Ishikawa (cell line): Measurements from ENCODE around the gene ZMIZ1.

Experiments used
- CREB1 ChIP-seq: IDR thresholded peaks from 2 replicates; pipeline ENCODE4 v1.6.1; 2012; ENCODE audit warnings: low read depth
- EGR1 ChIP-seq: IDR thresholded peaks from 2 replicates; pipeline ENCODE4 v1.6.1; 2012
- EP300 ChIP-seq: IDR thresholded peaks from 2 replicates; pipeline ENCODE4 v1.6.1; 2012; ENCODE audit warnings: borderline replicate concordance
- FOXM1 ChIP-seq: IDR thresholded peaks from 2 replicates; pipeline ENCODE4 v1.6.1; 2012; ENCODE audit warnings: low read depth, borderline replicate concordance
- RAD21 ChIP-seq: IDR thresholded peaks from 2 replicates; pipeline ENCODE4 v1.6.1; 2012; ENCODE audit warnings: low read depth
- TAF1 ChIP-seq: IDR thresholded peaks from 2 replicates; pipeline ENCODE4 v1.6.1; 2012; ENCODE audit warnings: low read depth, mild to moderate bottlenecking
- TCF12 ChIP-seq: IDR thresholded peaks from 2 replicates; pipeline ENCODE4 v1.6.1; 2012; ENCODE audit warnings: low read depth
- TEAD4 ChIP-seq: IDR thresholded peaks from 2 replicates; pipeline ENCODE4 v1.6.1; 2012
- YY1 ChIP-seq: IDR thresholded peaks from 2 replicates; pipeline ENCODE4 v1.6.1; 2012; ENCODE audit warnings: low read depth
- ZBTB7A ChIP-seq: IDR thresholded peaks from 2 replicates; pipeline ENCODE4 v1.6.1; 2012; ENCODE audit warnings: low read depth
- TF ChIP-seq, protein P1 (sequence below): IDR thresholded peaks from 2 replicates; pipeline ENCODE4 v1.6.1; 2012; ENCODE audit warnings: low read depth, mild to moderate bottlenecking
- TF ChIP-seq, protein P2 (sequence below): IDR thresholded peaks from 2 replicates; pipeline ENCODE4 v1.6.1; 2012
- TF ChIP-seq, protein P3 (sequence below): IDR thresholded peaks from 2 replicates; pipeline ENCODE4 v1.6.1; 2012

DNA sequence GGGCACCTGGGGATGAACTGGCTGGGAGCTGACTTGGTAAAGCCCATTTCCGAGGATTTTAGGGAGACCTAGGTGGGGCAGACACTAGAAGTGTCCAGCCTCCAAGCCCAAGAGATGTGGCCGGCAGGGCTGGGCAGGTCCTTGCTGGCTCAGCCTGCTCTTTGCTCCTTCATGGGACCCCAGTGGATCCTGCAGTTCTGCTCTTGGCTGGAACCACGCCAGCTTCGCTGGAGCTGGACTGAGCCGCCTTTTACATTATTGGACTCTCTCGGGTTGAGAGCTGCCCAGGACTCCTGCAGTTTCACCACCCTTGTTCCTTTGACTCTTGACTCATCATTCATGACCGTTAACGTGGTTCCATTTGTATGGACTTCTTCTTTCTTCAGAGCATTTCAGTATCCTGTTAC lies 284.2 kb downstream of the ZMIZ1 start:
- TF ChIP-seq, protein P1, sequence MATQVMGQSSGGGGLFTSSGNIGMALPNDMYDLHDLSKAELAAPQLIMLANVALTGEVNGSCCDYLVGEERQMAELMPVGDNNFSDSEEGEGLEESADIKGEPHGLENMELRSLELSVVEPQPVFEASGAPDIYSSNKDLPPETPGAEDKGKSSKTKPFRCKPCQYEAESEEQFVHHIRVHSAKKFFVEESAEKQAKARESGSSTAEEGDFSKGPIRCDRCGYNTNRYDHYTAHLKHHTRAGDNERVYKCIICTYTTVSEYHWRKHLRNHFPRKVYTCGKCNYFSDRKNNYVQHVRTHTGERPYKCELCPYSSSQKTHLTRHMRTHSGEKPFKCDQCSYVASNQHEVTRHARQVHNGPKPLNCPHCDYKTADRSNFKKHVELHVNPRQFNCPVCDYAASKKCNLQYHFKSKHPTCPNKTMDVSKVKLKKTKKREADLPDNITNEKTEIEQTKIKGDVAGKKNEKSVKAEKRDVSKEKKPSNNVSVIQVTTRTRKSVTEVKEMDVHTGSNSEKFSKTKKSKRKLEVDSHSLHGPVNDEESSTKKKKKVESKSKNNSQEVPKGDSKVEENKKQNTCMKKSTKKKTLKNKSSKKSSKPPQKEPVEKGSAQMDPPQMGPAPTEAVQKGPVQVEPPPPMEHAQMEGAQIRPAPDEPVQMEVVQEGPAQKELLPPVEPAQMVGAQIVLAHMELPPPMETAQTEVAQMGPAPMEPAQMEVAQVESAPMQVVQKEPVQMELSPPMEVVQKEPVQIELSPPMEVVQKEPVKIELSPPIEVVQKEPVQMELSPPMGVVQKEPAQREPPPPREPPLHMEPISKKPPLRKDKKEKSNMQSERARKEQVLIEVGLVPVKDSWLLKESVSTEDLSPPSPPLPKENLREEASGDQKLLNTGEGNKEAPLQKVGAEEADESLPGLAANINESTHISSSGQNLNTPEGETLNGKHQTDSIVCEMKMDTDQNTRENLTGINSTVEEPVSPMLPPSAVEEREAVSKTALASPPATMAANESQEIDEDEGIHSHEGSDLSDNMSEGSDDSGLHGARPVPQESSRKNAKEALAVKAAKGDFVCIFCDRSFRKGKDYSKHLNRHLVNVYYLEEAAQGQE: no peak
- TF ChIP-seq, protein P2, sequence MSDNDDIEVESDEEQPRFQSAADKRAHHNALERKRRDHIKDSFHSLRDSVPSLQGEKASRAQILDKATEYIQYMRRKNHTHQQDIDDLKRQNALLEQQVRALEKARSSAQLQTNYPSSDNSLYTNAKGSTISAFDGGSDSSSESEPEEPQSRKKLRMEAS: no peak
- TF ChIP-seq FOXM1 (no peak), YY1 (no peak), EP300 (no peak), TCF12 (no peak), TAF1 (0 out of 2 replicates have a peak, but pooled peaks have one; percentile 26), TEAD4 (no peak), RAD21 (no peak), ZBTB7A (no peak), CREB1 (no peak), EGR1 (no peak)
- TF ChIP-seq, protein P3, sequence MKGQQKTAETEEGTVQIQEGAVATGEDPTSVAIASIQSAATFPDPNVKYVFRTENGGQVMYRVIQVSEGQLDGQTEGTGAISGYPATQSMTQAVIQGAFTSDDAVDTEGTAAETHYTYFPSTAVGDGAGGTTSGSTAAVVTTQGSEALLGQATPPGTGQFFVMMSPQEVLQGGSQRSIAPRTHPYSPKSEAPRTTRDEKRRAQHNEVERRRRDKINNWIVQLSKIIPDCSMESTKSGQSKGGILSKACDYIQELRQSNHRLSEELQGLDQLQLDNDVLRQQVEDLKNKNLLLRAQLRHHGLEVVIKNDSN: no peak
